Thymus (tissue), 11 donors: ENCODE results near the gene PRDM9. TPM values are rescaled to one million over a fixed set of nuclear protein-coding genes. Genes with fewer than 3 reads are reported as not detected.
"Not testable (repeated sequence)": the region's sequence is repeated elsewhere in the genome, so short reads cannot be mapped to it uniquely, and the experiment has no call there.

ENCODE experiments used
- DNase-seq, 9 donors: peaks; one replicate each; pipeline ENCODE4 v3.0.0-alpha.2; 2013; ENCODE audit warnings: low spot score in 9 of 9, low read depth in 6 of 9, missing footprints in 1 of 9
- H3K27ac ChIP-seq, 2 donors: one replicate each; pipeline ENCODE4 v1.5.1; 2013; ENCODE audit warnings: control low read depth in 1 of 2, low read depth in 1 of 2, low read length in 1 of 2, mild to moderate bottlenecking in 1 of 2, moderate library complexity in 1 of 2
- H3K27me3 ChIP-seq, 2 donors: one replicate each; pipeline ENCODE4 v1.5.1; 2013; ENCODE audit warnings: low read length in 1 of 2; ENCODE audit not compliant: control insufficient read depth in 2 of 2, insufficient read depth in 1 of 2
- H3K36me3 ChIP-seq, 2 donors: one replicate each; pipeline ENCODE4 v1.5.1; 2013; ENCODE audit warnings: low read length in 1 of 2, mild to moderate bottlenecking in 1 of 2, moderate library complexity in 1 of 2; ENCODE audit not compliant: control insufficient read depth in 2 of 2, insufficient read depth in 2 of 2
- H3K4me1 ChIP-seq, 2 donors: one replicate each; pipeline ENCODE4 v1.5.1; 2013; ENCODE audit warnings: low read length in 2 of 2; ENCODE audit not compliant: control insufficient read depth in 2 of 2, insufficient read depth in 2 of 2
- H3K4me3 ChIP-seq, 2 donors: one replicate each; pipeline ENCODE4 v1.5.1; 2013; ENCODE audit warnings: low read length in 2 of 2, control low read depth in 1 of 2, mild to moderate bottlenecking in 1 of 2
- H3K9me3 ChIP-seq, 2 donors: one replicate each; pipeline ENCODE4 v1.5.1; 2013; ENCODE audit warnings: low read length in 1 of 2, mild to moderate bottlenecking in 1 of 2; ENCODE audit not compliant: control insufficient read depth in 2 of 2, insufficient read depth in 1 of 2
- WGBS: extraction: QIAGEN DNeasy Blood & Tissue Kit; methylation state at CpG from one replicate; pipeline ENCODE4 v1.1.7; 2013; 5-methylcytosine and 5-hydroxymethylcytosine counted together
- polyA plus RNA-seq: library from polyadenylated mRNA; stranded (reverse); fragments of 200-250 nt; gene quantifications from one replicate; pipeline ENCODE4 v1.2.3, GENCODE V29; 2013
- total RNA-seq: library from RNA; stranded (reverse); fragments of 120-200 nt; gene quantifications from one replicate; pipeline ENCODE4 v1.2.4, GENCODE V29; 2013
- donor health status: healthy.

PRDM9 gene
- total and polyA plus RNA-seq, 2 donors, result 0.02 TPM; not detected in 1

DNA sequence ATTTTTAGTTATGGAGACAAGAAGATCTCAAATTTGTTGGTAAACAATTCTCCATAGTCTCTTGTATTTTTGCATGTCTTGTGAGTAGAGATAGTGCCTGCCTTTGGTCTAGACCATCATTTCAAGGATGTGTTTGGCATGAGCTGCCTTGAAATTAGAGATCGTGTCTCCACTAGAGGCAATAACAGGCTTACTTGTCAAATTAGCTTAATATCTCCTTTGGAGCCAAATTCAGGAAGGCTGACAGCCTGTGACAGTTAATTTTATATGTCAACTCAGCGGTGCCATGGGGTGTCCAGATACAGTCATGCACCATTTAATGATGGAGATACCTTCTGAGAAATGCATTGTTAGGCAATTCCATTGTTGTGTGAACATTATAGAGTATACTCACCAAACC, 24.8 kb upstream of the PRDM9 start:
- no peak for DNase-seq
- Histone ChIP-seq H3K27ac (no peak overlapping the region), H3K36me3 (no peaks in the 10 kb centered on the region), H3K27me3 (no peaks in the 10 kb centered on the region), H3K9me3 (no peaks in the 10 kb centered on the region), H3K4me1 (no peaks in the 10 kb centered on the region), H3K4me3 (no peak overlapping the region)
- 85% methylated on average over 2 of the region's 2 CpGs for WGBS

DNA sequence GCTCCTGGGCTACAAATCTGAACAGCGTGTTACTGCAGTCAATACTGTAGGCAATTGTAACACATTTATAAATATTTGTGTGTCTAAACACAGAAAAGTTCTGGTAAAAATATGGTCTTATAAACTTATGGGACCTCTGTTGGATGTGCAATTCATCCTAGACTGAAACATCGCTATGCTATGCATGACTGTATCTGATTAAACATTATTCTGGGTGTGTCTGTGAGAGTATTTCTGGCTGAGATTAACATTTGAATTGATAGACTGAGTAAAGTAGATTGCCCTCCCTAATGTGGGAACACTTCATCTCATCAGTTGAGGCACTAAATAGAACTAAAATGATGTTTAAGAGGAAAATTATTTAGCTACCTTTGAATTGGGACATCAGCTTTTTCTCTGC, 24.3 kb upstream of the PRDM9 start:
- 96% methylated on average over 2 of the region's 2 CpGs for WGBS
- no peaks in the 10 kb centered on the region for H3K4me1 ChIP-seq
- DNase-seq, result no peak

DNA sequence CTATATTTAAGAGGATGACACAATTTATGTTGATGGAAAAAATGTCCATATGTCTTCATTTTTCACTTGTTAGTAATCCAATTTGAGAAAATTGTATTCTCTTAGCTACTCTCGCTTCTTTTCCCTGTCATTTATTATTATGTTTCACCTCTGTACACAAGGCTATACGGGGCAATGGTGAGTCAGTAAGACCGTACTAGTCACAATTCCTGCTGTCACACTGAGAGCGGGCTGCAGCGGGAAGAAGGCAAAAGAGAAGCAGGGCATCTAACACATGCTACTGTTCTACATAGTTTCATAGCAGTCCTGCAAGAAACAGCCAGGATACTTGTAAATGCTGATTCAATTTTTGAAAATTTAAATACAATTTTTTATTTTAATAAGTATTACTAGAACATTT, 23.3 kb upstream of the PRDM9 start:
- Histone ChIP-seq H3K36me3 (no peaks in the 10 kb centered on the region), H3K27ac (no peak overlapping the region), H3K4me1 (no peaks in the 10 kb centered on the region), H3K4me3 (no peak overlapping the region), H3K27me3 (no peaks in the 10 kb centered on the region), H3K9me3 (no peaks in the 10 kb centered on the region)
- DNase-seq, result no peak
- WGBS, result 79% methylated on average over 5 of the region's 5 CpGs

More for the DNA sequence above, 24.3 kb upstream of the PRDM9 start:
- no peaks in the 10 kb centered on the region for H3K36me3 ChIP-seq
- no peak overlapping the region for H3K4me3 ChIP-seq
- no peaks in the 10 kb centered on the region for H3K27me3 ChIP-seq
- H3K9me3 ChIP-seq, result no peaks in the 10 kb centered on the region
- H3K27ac ChIP-seq, result no peak overlapping the region

DNA sequence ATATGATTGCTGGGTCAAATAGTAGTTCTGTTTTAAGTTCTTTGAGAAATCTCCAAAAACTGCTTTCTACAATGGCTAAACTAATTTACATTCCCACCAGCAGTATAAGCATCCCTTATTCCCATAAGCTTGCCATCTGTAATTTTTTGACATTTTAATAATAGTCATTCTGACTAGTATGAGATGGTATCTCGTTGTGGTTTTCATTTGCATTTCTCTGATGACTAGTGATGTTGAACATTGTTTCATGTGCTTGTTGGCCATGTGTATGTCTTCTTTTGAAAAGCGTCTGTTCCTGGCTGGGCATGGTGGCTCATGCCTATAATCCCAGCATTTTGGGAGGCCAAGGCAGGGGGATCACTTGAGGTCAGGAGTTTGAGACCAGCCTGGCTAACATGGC, 21.2 kb upstream of the PRDM9 start:
- not testable (repeated sequence) for H3K27ac ChIP-seq, DNase-seq, H3K4me1 ChIP-seq, H3K36me3 ChIP-seq, H3K27me3 ChIP-seq, H3K4me3 ChIP-seq, H3K9me3 ChIP-seq
- 88% methylated on average over 2 of the region's 2 CpGs for WGBS

DNA sequence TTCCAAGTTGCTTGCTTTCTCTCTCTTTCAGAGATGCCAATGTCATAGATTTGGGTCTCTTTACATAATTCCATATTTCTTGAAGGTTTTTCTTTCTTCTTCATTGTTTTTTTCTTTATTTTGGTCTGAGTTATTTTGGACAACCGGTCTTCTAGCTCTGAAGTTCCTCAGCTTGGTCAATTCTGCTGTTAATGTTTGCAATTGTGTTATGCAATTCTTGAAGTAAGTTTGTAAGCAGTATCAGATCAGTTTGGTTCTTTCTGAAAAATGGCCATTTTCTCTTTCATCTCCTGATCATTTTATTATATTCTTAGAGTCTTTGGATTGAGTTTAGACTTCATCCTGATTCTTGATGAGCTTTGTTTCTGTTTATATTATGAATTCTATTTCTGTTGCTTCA, 16.4 kb upstream of the PRDM9 start:
- DNase-seq, result no peak
- Histone ChIP-seq H3K27me3 (no peaks in the 10 kb centered on the region), H3K9me3 (peaks cover 0 to 14% of the 10 kb centered on the region in 2 donors), H3K4me3 (no peak overlapping the region), H3K27ac (no peak overlapping the region), H3K36me3 (no peaks in the 10 kb centered on the region), H3K4me1 (no peaks in the 10 kb centered on the region)
- 94% methylated on average over 1 of the region's 1 CpG for WGBS

DNA sequence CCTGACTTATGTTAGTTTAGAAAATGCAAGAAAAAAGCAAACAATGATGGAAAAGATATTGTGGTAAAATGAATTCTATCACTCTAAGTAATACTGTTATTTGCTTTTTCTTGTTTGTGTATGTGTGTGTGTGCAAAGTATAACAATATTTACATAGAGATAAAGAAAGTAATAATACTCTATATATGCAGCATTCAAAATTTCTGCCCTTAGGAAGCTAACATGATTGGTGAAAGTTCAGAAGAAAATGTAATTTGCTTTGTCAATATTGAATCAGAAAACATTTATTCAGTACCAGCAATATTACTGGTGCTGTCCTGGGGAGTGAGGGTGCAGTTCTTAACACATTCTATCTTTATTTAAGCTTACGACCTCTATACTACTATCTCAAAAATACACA, 12.9 kb upstream of the PRDM9 start:
- Histone ChIP-seq H3K27ac (no peak overlapping the region), H3K4me1 (no peaks in the 10 kb centered on the region), H3K36me3 (no peaks in the 10 kb centered on the region), H3K27me3 (no peaks in the 10 kb centered on the region), H3K4me3 (no peak overlapping the region), H3K9me3 (peaks cover 0 to 14% of the 10 kb centered on the region in 2 donors)
- 94% methylated on average over 1 of the region's 1 CpG for WGBS
- DNase-seq, result no peak

DNA sequence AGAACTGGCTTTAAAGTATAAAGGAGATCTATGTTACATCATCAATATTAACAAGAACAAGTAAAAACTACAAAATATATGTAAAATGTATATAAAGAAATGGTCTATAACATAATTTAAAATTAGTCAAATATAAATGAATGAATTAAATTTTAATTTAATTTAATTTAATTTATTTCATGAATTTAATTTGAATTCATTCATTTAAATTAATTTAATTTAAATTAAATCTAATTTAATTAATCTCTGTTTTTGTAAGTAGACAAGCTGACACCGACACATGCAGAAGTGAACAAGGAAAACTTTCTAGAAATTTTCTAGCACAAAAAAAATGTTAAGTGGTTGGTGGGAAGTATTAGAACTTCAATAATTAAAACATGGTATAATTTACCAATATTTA, 10.8 kb upstream of the PRDM9 start:
- H3K27me3 ChIP-seq, result no peaks in the 10 kb centered on the region
- 94% methylated on average over 1 of the region's 1 CpG for WGBS
- H3K27ac ChIP-seq, result no peak overlapping the region
- no peak for DNase-seq
- H3K36me3 ChIP-seq, result no peaks in the 10 kb centered on the region
- peaks cover 0 to 12% of the 10 kb centered on the region in 2 donors for H3K9me3 ChIP-seq
- no peaks in the 10 kb centered on the region for H3K4me1 ChIP-seq
- H3K4me3 ChIP-seq, result no peak overlapping the region

DNA sequence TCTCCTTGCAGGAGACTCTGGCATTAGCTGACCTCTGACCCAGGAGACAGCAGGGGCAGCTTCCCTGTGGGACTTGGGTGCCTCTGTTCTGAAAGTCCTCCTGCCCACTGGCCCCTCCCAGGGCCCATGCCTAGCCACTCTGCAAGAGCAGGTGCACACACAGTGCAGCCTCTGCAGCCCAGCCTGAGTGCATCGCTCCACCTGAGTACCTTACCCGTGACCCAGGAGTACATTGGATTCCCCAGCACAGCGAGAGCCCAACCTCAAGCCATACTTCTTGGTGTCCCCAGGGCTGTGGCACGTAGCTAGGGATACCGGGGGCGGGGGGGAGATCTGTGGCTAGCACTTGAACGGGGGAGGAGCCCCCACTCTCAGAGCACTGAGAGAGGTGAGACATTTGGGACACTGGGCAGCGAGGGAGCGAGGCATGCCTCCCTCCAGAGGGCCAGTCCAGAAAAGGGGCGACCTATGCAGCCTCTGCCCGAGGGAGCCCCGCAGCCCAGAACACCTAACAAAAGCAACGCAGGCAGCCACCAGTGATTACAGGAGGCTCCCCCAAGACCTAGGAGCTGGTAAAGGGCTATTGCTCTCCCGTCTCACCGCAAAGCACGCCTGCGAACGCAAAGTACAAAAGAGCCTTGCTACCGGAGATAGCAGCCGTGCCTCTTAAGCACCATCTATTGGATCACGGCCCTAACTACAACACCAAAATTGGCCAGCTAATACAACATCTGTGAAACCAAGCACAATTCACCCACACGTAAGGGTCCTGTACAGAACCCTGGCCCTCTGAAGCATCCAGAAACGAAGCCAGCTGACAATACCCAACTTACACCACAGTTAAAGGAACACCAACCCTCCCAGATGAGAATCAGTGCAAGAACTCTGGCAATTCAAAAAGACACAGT, 826 bp upstream of the PRDM9 start:
- no peaks in the 10 kb centered on the region for H3K4me1 ChIP-seq
- H3K36me3 ChIP-seq, result no peaks in the 10 kb centered on the region
- no peaks in the 10 kb centered on the region for H3K27me3 ChIP-seq
- no peak overlapping the region for H3K4me3 ChIP-seq
- H3K27ac ChIP-seq, result no peak overlapping the region
- 76% methylated on average over 23 of the region's 23 CpGs for WGBS
- no peak for DNase-seq
- peaks cover 0 to 28% of the 10 kb centered on the region in 2 donors for H3K9me3 ChIP-seq

DNA sequence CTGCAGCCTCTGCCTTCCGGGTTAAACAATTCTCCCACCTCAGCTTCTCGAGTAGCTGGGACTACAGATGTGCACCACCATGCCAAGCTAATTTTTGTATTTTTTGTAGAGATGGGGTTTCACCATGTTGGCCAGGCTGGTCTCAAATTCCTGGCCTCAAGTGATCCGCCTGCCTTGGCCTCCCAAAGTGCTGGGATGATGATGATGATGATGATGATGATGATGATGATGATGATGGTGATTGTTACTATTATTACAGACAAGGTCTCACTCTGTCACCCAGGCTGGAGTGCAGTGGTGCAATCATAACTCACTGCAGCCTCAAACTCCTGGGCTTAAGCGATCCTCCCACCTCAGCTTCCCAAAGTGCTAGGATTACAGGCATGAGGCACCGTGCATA, 3.0 kb downstream of the PRDM9 start:
- H3K27me3 ChIP-seq, DNase-seq, H3K27ac ChIP-seq, H3K36me3 ChIP-seq, H3K4me1 ChIP-seq, H3K4me3 ChIP-seq: not testable (repeated sequence)
- peaks cover 0 to 25% of the 10 kb centered on the region in 2 donors for H3K9me3 ChIP-seq
- 96% methylated on average over 5 of the region's 5 CpGs for WGBS
